Panc1 (cell line): ENCODE measurements around the gene JCHAIN. TPM values are rescaled to one million over a fixed set of nuclear protein-coding genes. Genes with fewer than 3 reads are reported as not detected.
"Not testable (repeated sequence)": the region's sequence is repeated elsewhere in the genome, so short reads cannot be mapped to it uniquely, and the experiment has no call there.

Experiments used
- ATAC-seq: fragments of 200-7000 bp; cut with Tn5 transposase; 2 replicates; pipeline ENCODE4 v1.9.1; 2020; ENCODE audit warnings: mild to moderate bottlenecking, moderate library complexity
- BruUV-seq: library from RNA; stranded (reverse); fragments of 400-500 nt; replicated peaks from 2 replicates; lab custom pipeline; 2021; lab: Mats Ljungman, UMichigan
- CTCF ChIA-PET: fragments of 300-600 bp; sonication (Branson Sonifier 250); formaldehyde crosslinking; loops from one replicate; lab custom pipeline; 2022; ENCODE audit warnings: antibody characterized with exemption; lab: Charles Lee
- POLR2A ChIA-PET: fragments of 300-600 bp; sonication (Branson Sonifier 250); formaldehyde crosslinking; loops from one replicate; lab custom pipeline; 2022; ENCODE audit warnings: antibody characterized with exemption; lab: Charles Lee
- DNase-seq: peaks from one replicate; pipeline ENCODE4 v3.0.0-alpha.2; 2010; ENCODE audit warnings: low read depth, low spot score
- H3K27ac ChIP-seq: 2 replicates; pipeline ENCODE4 v1.5.1; 2011; ENCODE audit warnings: mild to moderate bottlenecking, low read length, inconsistent platforms
- H3K27me3 ChIP-seq: fragments of 200-500 bp; sonication (Bioruptor generic); 2 replicates; pipeline ENCODE4 v1.6.0; 2014; ENCODE audit warnings: low read length, inconsistent platforms; ENCODE audit not compliant: control insufficient read depth, insufficient read depth
- H3K36me3 ChIP-seq: fragments of 200-500 bp; sonication (Bioruptor generic); 2 replicates; pipeline ENCODE4 v1.5.1; 2014; ENCODE audit warnings: inconsistent platforms, mild to moderate bottlenecking, low read length, moderate library complexity; ENCODE audit not compliant: control insufficient read depth, insufficient read depth
- H3K4me1 ChIP-seq: 2 replicates; pipeline ENCODE4 v1.5.1; 2011; ENCODE audit warnings: inconsistent platforms, mild to moderate bottlenecking, low read length, moderate library complexity; ENCODE audit not compliant: control insufficient read depth, insufficient read depth
- H3K4me3 ChIP-seq, 2 experiments: 2 replicates each; pipeline ENCODE4 v1.5.1; 2011 to 2012; ENCODE audit warnings: low read depth in 2 of 2, low read length in 2 of 2, mild to moderate bottlenecking in 2 of 2, inconsistent platforms in 1 of 2, moderate library complexity in 1 of 2
- H3K9me3 ChIP-seq: fragments of 200-500 bp; sonication (Bioruptor generic); 2 replicates; pipeline ENCODE4 v1.5.1; 2014; ENCODE audit warnings: low read depth, mild to moderate bottlenecking, inconsistent platforms, low read length, moderate library complexity; ENCODE audit not compliant: control insufficient read depth, insufficient read depth
- CTCF ChIP-seq: fragments of 450-650 bp; IDR thresholded peaks from 2 replicates; pipeline ENCODE4 v1.5.1; 2017; ENCODE audit warnings: mild to moderate bottlenecking
- POLR2AphosphoS5 ChIP-seq: IDR thresholded peaks from 2 replicates; pipeline ENCODE4 v1.6.1; 2012; ENCODE audit warnings: mild to moderate bottlenecking, low read depth, low read length, moderate library complexity
- REST ChIP-seq, 2 experiments: IDR thresholded peaks; 2 replicates each; pipeline ENCODE4 v1.6.1; 2011 to 2012; ENCODE audit warnings: low read depth in 2 of 2, control low read depth in 1 of 2, low read length in 1 of 2, mild to moderate bottlenecking in 1 of 2, moderate library complexity in 1 of 2; ENCODE audit not compliant: insufficient read depth in 1 of 2
- SIN3A ChIP-seq: IDR thresholded peaks from 2 replicates; pipeline ENCODE4 v1.6.1; 2012; ENCODE audit warnings: low read depth, mild to moderate bottlenecking, low read length, moderate library complexity, borderline replicate concordance; ENCODE audit not compliant: insufficient read depth
- TCF7L2 ChIP-seq: IDR thresholded peaks from 2 replicates; pipeline ENCODE4 v1.6.1; 2011; ENCODE audit warnings: mild to moderate bottlenecking, low read depth, low read length, inconsistent platforms
- in situ Hi-C: cut with HindIII; loops from 2 replicates; pipeline ENCODE4 v1.10.0; 2016; ENCODE audit warnings: low sequenced_read_pairs, low pct_unique_long_range_greater_than_20kb
- intact Hi-C: fragments of 100-400 bp; cut with micrococcal nuclease; formaldehyde crosslinking; loops from one replicate; pipeline ENCODE4 v1.10.0; 2022; ENCODE audit not compliant: unreplicated experiment
- total RNA-seq: library from RNA; stranded (reverse); gene quantifications from one replicate; pipeline ENCODE4 v1.2.1, GENCODE V29; 2021; ENCODE audit not compliant: unreplicated experiment

JCHAIN gene
- total RNA-seq, 1 experiment from 2014 or later, result 0.36 TPM

GRCh38 chr4:70704215-70704930 lies 38.1 kb upstream of the JCHAIN start:
- no peaks in the 10 kb centered on the region for H3K9me3 ChIP-seq
- TF ChIP-seq SIN3A (peak; percentile 8; the same call in 1 of the 2 replicates), REST (IDR thresholded peaks at IDR 0.05; ENCODE audit: insufficient read depth in 1 of 2, low read depth in 2 of 2, low read length in 1 of 2) (no peak), CTCF (peak; percentile 71), POLR2AphosphoS5 (peak; percentile 50; the same call in 1 of the 2 replicates)
- ChIA-PET CTCF (interaction anchor here (0.6 to 0.8 kb wide), 3 partner anchors 48 to 964 kb away, joined by 3 to 6 read pairs (median 3); no protein-coding TSS in a partner anchor), POLR2A (interaction anchor here (0.6 to 0.9 kb wide), 2 partner anchors 13 to 33 kb away, joined by 4 to 7 read pairs; no protein-coding TSS in a partner anchor)
- ATAC-seq, result peak; percentile 89
- no TSS peak for BruUV-seq
- in situ Hi-C loops (no loop called here), intact Hi-C loops (loop anchor here (2.0 kb wide), 1 partner anchor 16 kb away; the partner anchor contains the start of gene UTP3)
- H3K36me3 ChIP-seq, result no peaks in the 10 kb centered on the region
- peak overlapping the region; percentile 87 for H3K27ac ChIP-seq
- H3K4me3 ChIP-seq, result peak overlapping the region; percentile 67 to 82
- peaks cover 16% of the 10 kb centered on the region for H3K4me1 ChIP-seq
- no peak for DNase-seq
- no peaks in the 10 kb centered on the region for H3K27me3 ChIP-seq

DNA sequence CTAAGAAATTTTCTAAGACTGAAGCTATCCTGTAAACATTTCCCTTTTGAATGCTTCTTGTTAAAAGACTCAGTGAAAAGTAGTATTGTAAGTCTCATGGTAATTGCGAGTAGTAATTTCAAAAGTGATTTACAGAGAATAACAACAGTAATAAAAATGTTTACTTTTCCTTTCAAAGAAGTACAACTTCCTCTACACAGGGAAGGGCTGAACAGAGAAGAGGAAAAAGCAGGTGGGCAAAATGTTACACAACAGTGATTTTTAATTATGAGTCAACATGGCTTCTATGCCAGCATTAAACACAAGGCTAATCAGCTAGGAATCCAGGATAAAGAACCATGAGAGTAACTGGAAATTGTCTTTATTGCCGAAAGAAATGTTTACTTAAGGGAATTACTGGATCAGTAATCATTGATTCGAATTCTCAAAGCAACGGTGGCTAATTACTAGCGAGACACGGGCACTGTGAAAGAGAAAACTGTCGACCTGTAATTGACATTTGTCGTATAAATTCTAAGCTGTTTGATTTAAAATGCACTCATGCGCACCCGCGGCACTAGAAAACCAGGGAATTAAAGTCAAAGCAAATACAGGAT lies 37.4 kb upstream of the JCHAIN start:
- peaks cover 11% of the 10 kb centered on the region for H3K4me1 ChIP-seq
- TF ChIP-seq POLR2AphosphoS5, result no peak
- TF ChIP-seq TCF7L2, result no peak
- TF ChIP-seq CTCF, result no peak
- TF ChIP-seq SIN3A, result no peak
- no peak for TF ChIP-seq REST (IDR thresholded peaks at IDR 0.05; ENCODE audit: insufficient read depth in 1 of 2, low read depth in 2 of 2, low read length in 1 of 2)
- in situ Hi-C loops, result no loop called here
- H3K27me3 ChIP-seq, result no peaks in the 10 kb centered on the region
- ATAC-seq (no peak), DNase-seq (no peak)
- H3K9me3 ChIP-seq, result no peaks in the 10 kb centered on the region
- no peaks in the 10 kb centered on the region for H3K36me3 ChIP-seq
- ChIA-PET POLR2A (no interaction called here), CTCF (interaction anchor here (0.6 to 0.8 kb wide), 2 partner anchors 527 to 964 kb away, joined by 3 to 6 read pairs; no protein-coding TSS in a partner anchor)
- H3K27ac ChIP-seq, result peak overlapping the region; percentile 87
- intact Hi-C loops, result loop anchor here (2.0 kb wide), 1 partner anchor 15 kb away; the partner anchor contains the start of gene UTP3
- TSS peak; percentile 97 for BruUV-seq
- peak overlapping the region; percentile 53 to 67 for H3K4me3 ChIP-seq

DNA sequence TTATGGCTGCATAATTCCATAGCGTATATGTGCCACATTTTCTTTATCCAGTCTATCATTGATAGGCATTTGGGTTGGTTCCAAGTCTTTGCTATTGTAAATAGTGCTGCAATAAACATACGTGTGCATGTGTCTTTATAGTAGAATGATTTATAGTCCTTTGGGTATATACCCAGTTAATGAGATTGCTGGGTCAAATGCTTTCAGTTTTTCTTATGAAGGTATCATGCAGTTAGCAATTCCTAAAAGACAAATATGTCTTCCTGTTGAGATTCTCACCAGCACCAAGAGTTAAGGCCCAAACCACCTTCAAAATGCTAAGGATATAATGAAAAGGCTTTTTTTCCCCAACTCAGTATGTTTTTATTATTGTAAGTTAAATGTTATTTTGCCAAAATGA lies 36.3 kb upstream of the JCHAIN start:
- H3K27ac ChIP-seq, H3K36me3 ChIP-seq, H3K27me3 ChIP-seq, DNase-seq, BruUV-seq, ATAC-seq, H3K4me3 ChIP-seq, POLR2A ChIA-PET, in situ Hi-C loops, H3K9me3 ChIP-seq, intact Hi-C loops, CTCF ChIA-PET: not testable (repeated sequence)
- H3K4me1 ChIP-seq, result peaks cover 11% of the 10 kb centered on the region
